ENCODE measurements around the gene WDR53.
"Not testable (repeated sequence)": the region's sequence is repeated elsewhere in the genome, so short reads cannot be mapped to it uniquely, and the experiment has no call there.

GRCh38 chr3:196521291-196521690 is 47.1 kb downstream of the WDR53 start:
- TF ChIP-seq, protein P1, sequence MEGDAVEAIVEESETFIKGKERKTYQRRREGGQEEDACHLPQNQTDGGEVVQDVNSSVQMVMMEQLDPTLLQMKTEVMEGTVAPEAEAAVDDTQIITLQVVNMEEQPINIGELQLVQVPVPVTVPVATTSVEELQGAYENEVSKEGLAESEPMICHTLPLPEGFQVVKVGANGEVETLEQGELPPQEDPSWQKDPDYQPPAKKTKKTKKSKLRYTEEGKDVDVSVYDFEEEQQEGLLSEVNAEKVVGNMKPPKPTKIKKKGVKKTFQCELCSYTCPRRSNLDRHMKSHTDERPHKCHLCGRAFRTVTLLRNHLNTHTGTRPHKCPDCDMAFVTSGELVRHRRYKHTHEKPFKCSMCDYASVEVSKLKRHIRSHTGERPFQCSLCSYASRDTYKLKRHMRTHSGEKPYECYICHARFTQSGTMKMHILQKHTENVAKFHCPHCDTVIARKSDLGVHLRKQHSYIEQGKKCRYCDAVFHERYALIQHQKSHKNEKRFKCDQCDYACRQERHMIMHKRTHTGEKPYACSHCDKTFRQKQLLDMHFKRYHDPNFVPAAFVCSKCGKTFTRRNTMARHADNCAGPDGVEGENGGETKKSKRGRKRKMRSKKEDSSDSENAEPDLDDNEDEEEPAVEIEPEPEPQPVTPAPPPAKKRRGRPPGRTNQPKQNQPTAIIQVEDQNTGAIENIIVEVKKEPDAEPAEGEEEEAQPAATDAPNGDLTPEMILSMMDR (IDR thresholded peaks at IDR 0.05) = not testable (repeated sequence)
- not testable (repeated sequence) for TF ChIP-seq POLR2A (IDR thresholded peaks at IDR 0.05; ENCODE audit: low read depth)
